Lower leg skin (tissue), 4 donors: ENCODE measurements around the gene SUGCT. TPM values are rescaled to one million over a fixed set of nuclear protein-coding genes. Genes with fewer than 3 reads are reported as not detected.

Experiments used
- DNase-seq, 2 donors: peaks; one replicate each; pipeline ENCODE4 v3.0.0-alpha.2; 2019; ENCODE audit warnings: low spot score in 2 of 2
- H3K4me3 ChIP-seq: fragments of 200-600 bp; sonication (generic); 2 replicates; pipeline ENCODE4 v1.5.1; 2017; ENCODE audit warnings: mild to moderate bottlenecking, low read depth; ENCODE audit not compliant: poor library complexity, severe bottlenecking
- CTCF ChIP-seq, 3 donors: fragments of 450-650 bp; IDR thresholded peaks; one replicate each; pipeline ENCODE4 v1.5.1; 2016; ENCODE audit warnings: antibody characterized with exemption in 3 of 3, mild to moderate bottlenecking in 3 of 3, moderate library complexity in 2 of 3
- POLR2A ChIP-seq, 2 donors: fragments of 450-650 bp; IDR thresholded peaks; one replicate each; pipeline ENCODE4 v1.6.1; 2016 to 2017; ENCODE audit warnings: antibody characterized with exemption in 2 of 2, mild to moderate bottlenecking in 1 of 2, moderate library complexity in 1 of 2
- WGBS, 2 donors: methylation state at CpG; one replicate each; pipeline ENCODE4 v1.1.5; 2018; 5-methylcytosine and 5-hydroxymethylcytosine counted together
- intact Hi-C: fragments of 100-400 bp; cut with DNase I; formaldehyde crosslinking; loops from one replicate; pipeline ENCODE4 v1.15.0; 2023; ENCODE audit warnings: low total_unique reads
- total RNA-seq, 4 donors: library from RNA; depleted of rRNA; stranded (reverse); fragments of >200 nt; gene quantifications; one replicate each; pipeline ENCODE4 v1.1.0, GENCODE V29; 2016

The SUGCT gene
- total RNA-seq, 4 donors from 2014 or later, result 0.49 to 1.6 (median 0.59) TPM; not detected in 1

GRCh38 chr7:40197527-40197926, 62.7 kb downstream of the SUGCT start:
- intact Hi-C loops, result no loop called here
- DNase-seq, result no peak
- WGBS, 2 donors, result 87 to 91% methylated on average over 2 of the region's 2 CpGs
- no peak for TF ChIP-seq POLR2A (IDR thresholded peaks at IDR 0.05)
- TF ChIP-seq CTCF (IDR thresholded peaks at IDR 0.05), result no peak
- H3K4me3 ChIP-seq, result no peak overlapping the region

DNA sequence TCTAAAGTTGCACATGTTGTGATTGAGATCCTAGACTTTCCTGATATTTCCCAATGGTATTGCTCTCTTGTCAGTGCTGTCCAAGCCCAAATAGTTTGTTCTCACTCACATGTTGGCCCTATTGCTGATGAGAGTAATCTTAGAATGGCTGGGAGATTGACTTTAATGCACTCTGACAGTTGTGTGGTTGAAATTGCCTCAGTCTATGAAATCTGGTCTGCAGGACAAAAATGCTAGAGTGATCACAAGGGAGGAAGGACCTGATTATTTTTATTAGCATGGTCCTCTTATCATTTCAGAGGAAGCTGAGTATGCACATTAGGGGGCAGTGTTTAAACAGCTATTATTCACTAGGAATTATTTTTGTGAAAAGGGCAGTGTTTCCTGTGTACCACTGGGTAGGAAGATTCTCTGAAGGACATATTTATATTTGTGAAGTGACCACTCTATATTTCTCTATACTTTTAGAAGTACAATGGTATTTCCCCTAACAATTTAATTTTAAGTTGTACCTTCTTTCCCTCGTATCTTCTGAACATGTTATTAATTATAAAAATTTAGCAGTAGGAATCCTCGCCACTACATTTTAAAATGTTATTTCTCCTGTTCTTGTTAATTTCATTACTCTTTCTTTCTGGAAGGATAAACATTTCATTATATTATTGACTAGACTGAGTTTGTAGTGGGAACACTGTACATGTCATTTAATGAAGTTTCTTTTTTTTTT, 64.4 kb downstream of the SUGCT start:
- no peak for DNase-seq
- 75 to 79% methylated on average over 2 of the region's 2 CpGs for WGBS, 2 donors
- TF ChIP-seq CTCF (IDR thresholded peaks at IDR 0.05) (no peak), POLR2A (IDR thresholded peaks at IDR 0.05) (no peak)
- intact Hi-C loops, result no loop called here
- no peak overlapping the region for H3K4me3 ChIP-seq

DNA sequence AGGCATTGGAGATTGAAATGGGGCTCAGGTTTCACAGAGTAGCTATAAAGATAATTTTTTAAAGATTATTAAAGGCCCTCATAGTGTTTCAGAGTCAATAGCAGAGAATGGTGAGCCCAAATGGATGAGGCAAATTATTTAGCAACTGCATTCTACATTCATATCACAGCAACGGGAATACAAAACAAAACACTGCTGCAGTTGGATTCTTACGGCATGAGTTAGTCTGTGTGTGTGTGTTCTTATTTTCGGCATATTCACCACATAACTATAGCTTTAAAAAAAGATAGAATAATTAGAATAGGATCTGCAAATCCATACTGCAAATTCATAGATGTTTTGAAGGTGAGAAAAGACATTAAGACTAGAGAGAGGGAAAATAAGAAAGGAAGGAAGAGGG, 66.0 kb downstream of the SUGCT start:
- intact Hi-C loops, result no loop called here
- WGBS, 2 donors, result 45 to 64% methylated on average over 3 of the region's 3 CpGs
- DNase-seq, result no peak
- H3K4me3 ChIP-seq, result no peak overlapping the region
- no peak for TF ChIP-seq CTCF (IDR thresholded peaks at IDR 0.05)
- TF ChIP-seq POLR2A (IDR thresholded peaks at IDR 0.05), result no peak

DNA sequence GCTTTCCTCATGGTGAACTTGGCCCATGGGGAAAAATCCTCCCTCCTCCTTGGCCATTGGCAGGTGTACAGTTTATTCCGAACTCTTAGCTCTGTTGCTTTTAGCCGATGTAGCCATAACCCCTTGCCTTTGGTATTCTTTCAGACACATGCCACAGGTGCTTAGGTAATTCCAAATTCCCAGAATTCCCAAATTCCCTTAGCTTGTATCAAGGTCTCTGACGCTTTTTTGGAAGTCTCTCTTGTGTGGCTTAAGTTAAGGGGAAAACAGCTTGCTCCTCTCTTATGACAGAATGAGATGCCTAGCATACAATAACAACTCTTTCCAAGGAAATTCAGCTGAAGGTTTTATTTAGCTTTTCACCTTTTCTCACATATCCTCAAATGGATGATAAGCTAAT, 68.0 kb downstream of the SUGCT start:
- H3K4me3 ChIP-seq, result no peak overlapping the region
- DNase-seq, result no peak
- intact Hi-C loops, result no loop called here
- no peak for TF ChIP-seq POLR2A (IDR thresholded peaks at IDR 0.05)
- no peak for TF ChIP-seq CTCF (IDR thresholded peaks at IDR 0.05)
- WGBS, 2 donors, result 84 to 88% methylated on average over 3 of the region's 3 CpGs

- TF ChIP-seq CTCF (IDR thresholded peaks at IDR 0.05), result no peak
- no peak for TF ChIP-seq POLR2A (IDR thresholded peaks at IDR 0.05)
- WGBS, 2 donors, result 95 to 98% methylated on average over 7 of the region's 7 CpGs
- DNase-seq, result no peak
- no peak overlapping the region for H3K4me3 ChIP-seq
- intact Hi-C loops, result no loop called here
Observed at GRCh38 chr7:40204581-40204980, 69.8 kb downstream of the SUGCT start.

DNA sequence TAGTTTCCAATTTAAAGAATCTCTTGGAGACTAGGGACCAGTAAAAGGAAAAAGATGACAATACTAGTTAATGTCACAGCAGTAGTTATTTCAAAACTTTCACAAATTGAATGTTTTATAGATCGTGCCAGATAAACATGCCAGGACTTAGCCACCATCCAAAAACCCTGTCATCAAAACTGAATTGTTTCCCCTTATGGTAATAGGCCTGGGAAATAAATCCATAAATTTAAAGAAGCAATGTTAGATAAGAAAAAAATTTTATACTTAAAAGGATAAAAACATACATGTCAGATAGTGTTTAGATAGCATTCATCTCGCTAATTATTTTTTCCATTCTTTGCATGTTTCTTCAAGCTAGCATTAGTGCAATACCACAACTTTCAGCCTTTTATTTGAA, 71.2 kb downstream of the SUGCT start:
- intact Hi-C loops, result no loop called here
- TF ChIP-seq CTCF (IDR thresholded peaks at IDR 0.05) (no peak), POLR2A (IDR thresholded peaks at IDR 0.05) (no peak)

More for the DNA sequence above, 71.2 kb downstream of the SUGCT start:
- DNase-seq, result no peak
- H3K4me3 ChIP-seq, result no peak overlapping the region
- WGBS, 2 donors, result 47 to 56% methylated on average over 2 of the region's 2 CpGs
